H4 (cell line): ENCODE data around the gene FMNL3. TPM values are rescaled to one million over a fixed set of nuclear protein-coding genes. Genes with fewer than 3 reads are reported as not detected.

Experiments used
- DNase-seq: peaks from one replicate; pipeline ENCODE4 v3.0.0-alpha.2; 2015; ENCODE audit warnings: low spot score
- total RNA-seq: library from RNA; depleted of rRNA; stranded (reverse); fragments of >200 nt; shearing (Covaris generic); gene quantifications from 2 replicates; pipeline ENCODE4 v1.2.3, GENCODE V29; 2014

FMNL3 gene
- total RNA-seq, 1 experiment from 2014 or later: 10.6 TPM

DNA sequence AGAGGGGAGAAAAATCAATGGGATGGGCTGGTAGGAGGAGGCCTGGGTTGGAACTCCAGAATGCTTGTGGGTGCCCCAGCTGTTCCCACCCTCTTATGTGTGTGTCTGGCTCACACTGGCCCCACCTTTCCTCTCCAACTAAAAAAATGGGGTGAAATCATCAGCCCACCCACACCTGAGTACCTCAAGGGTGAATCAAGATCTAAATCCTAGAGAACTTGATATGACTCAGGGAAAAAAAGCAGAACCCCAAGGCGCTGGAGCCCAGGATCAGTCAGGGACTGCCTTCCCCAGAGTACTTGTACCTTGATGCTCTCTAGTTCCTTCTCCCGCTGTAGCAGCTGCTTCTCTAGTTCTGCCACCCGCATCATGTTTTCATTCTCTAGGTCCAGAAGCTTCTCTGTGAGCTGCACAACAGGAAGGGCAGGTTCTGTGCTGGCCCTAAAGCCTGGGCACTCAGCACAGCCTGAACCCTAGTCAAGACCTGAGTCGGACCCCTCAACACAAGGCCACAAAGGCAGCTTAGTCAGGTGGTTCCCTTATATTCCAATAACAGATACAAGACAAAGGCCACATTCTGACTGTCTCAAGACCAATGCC, 54.2 kb downstream of the FMNL3 start:
- no peak for DNase-seq

DNA sequence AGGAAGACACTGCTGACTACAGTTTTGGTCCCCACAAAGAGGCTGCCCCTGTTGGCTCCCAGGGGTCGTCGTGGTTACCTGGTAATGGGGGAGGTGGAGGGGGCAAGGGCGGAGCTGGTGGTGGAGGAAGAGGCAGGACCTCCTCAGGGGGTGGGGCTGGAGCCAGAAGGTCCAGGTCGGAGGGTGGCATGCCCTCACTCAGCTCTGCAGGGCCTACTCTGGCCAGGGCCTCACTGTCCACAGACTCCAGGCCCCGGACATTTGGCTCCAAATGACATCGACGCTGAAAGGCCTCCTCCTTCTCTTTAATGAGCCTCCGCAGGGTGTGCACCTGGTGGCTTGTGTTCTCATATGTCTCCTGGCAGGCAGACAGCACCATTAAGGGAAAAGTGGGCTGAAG, 55.4 kb downstream of the FMNL3 start:
- no peak for DNase-seq

DNA sequence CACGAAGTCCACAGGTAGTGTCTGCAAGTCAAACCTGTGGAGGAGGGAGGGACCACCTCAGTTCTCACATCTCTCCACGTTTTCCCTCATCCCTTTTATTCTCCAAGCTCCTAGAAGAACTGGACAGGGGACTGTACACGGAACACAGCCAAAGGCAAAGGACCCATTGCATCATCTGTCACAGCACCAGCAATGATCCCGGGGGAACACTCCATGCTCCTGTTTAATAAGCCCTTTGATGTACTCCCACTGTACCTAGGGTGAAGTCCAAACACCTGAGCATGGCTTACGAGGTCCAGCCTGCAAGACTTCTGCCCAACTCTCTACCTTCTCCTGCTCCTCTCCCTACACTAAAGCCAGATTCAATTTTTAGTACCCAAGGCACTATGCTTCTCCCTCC, 57.3 kb downstream of the FMNL3 start:
- no peak for DNase-seq

DNA sequence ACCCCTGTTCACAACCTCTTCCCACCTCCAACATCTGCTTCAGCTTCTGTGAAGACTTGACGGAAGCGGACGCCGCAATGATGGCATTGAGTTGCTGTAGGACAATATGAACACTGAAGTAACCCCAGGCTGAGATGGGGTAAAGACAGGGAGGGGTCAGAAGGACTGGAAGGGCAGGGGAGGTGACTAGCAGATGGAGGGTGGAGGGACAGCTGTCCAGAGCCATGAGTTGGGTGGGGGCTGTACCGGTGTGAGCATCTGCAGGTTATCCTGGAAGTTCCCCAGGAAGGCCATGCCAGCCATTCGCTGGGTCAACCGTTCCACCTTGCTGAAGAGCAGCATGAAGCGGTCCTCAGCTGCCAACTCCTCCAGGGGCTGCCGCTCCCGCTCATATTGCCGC, 57.8 kb downstream of the FMNL3 start:
- DNase-seq: no peak

DNA sequence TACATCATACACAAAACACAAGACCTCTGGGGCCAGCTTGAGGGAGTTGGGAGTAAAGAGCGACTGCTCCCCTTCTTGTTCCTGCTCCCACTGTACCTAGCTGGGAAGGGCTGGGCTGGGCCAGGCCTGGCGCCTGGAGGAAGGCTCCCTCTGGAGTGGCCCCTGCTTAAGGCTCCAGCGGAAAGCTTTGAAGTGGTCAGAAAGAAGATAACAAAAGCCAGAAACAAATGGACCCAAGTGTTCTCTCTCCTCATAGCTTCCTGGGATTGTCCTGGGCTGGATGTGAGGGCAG, 58.5 kb downstream of the FMNL3 start:
- no peak for DNase-seq

DNA sequence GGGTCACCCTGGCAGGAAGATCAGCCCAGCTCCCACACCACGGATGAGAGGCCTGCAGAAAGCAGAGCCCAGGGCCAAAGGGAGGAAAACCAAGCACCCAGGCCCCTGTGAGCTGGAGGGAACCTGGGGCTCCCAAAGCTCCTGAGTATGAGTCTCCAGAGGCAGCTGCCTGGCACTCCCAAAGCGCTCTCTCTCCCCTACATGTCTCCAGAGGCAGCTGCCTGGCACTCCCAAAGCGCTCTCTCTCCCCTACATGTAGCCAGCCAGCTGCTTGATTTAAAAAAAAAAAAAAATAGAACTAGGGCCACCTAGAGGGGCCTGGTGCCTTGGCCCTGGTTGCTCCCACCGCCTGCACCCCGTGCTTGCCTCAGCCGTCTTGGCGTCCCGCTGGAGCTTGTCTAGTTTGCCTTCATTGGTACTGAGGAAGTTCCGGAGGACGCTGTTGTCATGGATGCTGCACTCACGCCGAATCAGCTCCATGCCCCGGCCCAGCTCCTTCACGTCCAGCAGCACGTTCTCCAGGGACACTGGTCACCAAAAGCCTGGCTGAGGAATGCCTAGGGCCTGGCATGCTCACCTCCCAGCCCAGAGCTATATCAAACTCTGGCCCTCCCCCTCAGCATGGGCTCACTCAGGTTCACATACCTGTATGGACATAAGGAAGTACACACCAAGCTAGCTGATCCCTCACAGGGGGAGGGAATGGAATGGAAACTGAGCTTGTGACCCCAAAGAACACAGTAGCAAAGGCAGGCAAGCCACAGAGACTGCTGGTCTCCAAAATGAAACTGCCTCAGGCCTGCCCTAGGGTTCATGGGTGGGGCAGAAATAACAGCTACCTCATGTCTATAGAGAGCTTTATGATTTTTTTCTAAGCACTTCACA, 59.1 kb downstream of the FMNL3 start:
- no peak for DNase-seq

DNA sequence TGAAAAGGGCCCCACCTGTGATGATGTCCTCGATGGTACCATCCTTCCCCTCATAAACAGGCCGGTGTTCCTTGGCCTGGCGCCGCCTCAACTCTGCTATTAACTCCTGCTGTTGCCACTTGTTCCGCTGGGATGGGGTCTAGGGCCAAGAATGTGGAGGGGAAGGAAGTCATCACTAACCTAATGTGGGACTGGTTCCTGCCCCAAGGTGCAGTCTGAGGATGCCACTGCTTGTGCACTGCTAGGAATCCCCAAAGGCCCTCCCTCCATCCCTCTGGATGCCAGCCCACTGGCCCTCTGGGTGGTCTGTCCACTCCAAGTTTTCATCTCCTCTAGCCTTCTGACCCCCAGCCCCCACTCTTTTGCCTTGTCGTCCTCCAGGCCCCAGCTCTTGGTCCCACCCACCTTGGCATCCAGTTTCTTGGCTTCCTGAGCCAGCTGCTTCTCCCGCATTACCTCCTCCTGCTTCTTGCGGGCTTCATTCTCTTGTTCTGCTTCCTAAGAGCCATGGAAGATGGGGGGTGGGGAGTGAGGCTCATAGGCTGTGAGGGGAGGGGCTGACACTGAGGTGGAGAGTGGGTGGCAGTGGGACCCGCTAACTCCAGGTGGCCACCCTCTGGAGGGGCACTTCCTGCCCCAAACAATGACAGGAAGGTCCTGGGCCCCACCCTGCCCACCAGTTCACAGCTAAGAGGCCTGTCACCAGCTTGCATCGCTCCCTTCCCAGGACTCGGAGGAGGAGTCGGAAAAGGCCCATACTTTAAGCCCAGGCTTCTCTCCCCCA, 60.1 kb downstream of the FMNL3 start:
- no peak for DNase-seq

DNA sequence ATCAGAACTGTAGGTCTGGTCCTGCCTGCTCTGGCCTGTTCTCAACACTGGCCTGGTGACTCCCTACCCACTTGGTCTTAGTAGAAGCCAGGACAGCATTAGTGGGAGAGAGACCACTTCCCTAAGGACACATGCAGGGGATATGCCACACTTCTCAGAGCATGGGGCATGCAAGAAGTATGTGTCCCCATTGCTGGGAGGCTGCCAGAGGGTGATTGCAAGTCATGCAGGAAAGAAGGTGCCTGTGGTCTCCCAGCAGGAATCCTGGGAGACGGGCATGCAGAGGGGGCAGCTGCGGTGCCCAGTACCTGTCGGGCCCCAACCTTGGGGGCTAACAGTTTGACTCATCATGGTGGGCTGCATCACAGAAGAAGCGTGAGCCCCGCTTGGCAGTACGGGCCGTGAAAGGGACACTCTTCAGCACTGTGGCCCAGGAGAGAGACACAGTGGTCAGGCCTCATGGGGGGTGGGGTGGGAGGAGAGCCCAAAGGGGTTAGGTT, 60.8 kb downstream of the FMNL3 start:
- DNase-seq: no peak

DNA sequence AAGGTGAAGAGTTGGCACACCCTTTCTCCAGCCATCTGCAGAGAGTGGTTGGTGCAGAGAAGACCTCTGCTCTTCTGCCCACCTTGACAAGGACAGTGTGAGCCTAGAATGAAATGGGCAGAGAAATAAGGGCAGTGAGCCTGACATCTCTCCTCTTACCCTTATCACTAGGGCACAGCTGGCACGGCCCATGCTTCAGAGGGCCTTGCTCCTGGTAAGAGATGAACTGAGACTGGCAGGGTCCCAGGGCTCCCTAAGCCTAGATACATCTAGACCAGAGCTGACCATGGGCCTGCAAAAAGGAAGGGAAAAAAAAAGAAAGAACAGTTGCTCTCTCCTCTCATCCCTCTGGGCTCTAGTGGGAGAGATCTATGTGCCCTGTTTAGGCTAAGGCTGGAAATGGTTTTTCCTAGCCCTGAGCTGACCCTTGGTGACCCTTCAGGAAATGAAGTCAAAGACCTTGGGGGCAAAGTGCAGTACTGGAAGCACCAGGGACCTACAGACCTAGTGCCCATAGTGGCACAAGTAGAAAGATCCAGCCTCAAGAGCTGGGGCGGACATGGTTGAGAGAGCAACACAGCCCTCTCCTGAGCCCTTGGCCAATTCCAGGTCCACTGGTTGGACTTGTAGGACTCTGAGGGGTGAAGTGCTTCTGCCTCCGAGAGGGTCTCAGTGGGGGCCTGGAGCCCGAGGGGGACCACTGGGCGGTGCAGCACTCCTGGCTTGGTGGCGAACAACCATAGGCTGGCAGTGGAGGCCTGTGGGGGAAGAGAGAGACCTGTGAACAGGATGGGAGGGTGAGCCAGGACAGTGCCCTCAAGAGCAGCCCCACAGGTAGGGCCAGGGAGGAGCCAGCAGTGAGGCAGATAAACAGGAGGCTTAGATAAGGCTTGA, 61.8 kb downstream of the FMNL3 start:
- no peak for DNase-seq

DNA sequence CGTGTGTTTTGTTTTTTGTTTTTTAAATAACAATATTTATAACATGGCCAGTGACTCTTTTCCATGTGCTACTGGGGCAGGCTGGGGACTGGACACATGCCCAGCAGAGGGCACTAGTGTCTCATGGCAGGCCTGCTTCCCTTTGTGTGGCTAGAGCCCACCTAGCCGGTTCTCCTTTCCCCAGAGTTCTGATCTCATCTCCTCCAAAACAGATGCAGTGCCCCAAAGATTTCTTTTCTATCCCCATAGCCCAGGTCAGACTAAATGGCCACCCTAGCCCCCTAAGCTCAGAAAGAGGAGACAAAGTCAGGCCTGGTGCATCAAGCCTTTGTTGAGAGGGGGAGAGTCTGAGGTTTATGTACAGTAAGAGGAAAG, 62.6 kb downstream of the FMNL3 start:
- peak; percentile 46 for DNase-seq

DNA sequence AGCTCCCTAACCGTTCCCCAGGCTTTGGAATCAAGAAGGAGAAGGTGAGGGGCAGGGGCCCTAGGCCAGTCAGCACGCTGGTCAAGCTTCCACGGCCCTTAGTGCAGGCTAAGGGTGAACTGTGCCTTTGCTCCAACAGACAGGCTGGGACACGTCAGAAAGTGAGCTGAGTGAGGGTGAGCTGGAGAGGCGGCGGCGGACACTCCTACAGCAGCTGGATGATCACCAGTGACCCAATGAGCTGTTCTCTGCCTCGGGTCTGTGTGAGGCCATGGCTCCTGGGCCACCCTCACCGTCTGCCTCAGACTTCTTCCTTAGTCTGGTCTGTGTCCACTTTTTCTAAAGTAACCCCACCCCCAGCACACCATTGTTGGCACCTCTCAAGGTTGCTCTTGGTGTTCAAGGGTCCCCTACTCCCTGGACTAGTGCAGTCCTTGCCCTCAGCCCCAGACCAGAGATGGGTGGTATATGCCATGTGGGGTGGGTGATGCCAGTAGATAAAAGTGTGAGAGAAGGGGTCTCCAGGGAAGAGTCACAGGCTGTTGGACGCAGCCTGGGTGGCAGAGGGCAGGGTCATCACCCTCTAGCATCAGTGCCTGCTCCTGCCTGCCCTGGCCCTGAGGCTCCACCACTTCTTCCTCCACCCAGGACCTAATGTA, 63.1 kb downstream of the FMNL3 start:
- no peak for DNase-seq

DNA sequence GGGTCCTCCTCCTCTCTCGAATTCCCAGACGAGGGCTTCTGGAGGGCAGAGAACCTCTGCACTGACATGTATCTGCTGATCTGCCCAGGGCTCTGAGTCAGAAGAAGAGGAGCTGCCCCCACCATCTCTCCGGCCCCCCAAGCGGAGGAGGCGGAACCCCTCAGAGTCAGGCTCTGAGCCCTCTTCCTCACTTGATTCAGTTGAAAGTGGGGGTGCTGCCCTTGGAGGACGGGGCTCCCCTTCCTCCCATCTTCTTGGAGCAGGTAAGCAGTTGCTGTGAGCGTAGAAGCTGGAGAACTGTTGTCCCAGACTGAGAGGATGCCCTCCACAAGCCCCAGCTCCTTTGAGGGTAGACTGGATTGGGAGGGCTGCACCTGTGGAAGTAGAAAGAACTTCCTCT, 64.1 kb downstream of the FMNL3 start:
- no peak for DNase-seq

DNA sequence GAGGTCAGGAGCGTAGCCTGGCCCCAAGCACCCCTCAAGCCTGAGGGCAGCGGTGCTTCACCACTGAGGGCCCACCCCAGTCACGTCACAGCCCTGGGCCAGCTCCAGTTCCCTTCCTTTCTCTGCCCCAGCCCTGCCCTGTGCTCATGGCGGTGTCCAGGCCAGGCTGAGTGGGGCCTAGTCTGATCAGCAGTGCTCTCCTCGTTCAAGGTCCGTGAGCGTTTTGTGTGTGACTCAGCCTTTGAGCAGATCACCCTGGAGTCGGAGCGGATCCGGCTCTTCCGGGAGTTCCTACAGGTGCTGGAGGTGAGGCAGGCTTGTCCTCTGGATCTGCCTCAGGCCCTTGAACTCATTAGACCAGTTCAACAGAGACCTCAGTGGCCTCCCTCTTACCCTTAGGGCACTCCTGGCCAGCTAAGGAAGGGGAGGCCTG, 64.8 kb downstream of the FMNL3 start:
- no peak for DNase-seq

DNA sequence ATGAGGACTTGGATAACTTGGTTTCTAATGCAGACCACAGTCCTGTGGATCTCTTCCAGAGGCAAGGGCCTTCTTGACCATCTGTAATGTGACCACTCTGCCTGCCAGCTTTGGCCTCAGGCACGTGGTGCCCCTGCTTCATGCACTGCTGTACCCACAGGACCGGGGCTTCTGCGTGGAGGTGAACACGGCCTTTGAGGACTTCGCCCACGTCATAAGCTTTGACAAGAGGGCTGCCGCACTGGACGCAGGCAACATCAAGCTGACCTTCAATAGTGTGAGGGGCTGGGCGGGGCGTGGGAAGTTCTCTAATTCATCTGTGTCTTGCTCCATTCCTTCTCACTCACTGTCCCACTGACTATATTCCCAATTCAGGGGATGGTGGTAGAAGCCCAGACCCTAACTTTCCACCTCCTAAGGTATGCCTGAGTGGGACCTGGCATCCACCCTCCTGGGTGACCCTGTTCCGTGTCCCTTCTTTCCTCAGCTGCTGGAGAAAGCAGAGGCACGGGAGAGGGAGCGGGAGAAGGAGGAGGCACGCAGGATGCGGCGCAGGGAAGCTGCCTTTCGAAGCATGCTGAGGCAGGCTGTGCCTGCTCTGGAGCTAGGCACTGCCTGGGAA, 65.3 kb downstream of the FMNL3 start:
- no peak for DNase-seq

DNA sequence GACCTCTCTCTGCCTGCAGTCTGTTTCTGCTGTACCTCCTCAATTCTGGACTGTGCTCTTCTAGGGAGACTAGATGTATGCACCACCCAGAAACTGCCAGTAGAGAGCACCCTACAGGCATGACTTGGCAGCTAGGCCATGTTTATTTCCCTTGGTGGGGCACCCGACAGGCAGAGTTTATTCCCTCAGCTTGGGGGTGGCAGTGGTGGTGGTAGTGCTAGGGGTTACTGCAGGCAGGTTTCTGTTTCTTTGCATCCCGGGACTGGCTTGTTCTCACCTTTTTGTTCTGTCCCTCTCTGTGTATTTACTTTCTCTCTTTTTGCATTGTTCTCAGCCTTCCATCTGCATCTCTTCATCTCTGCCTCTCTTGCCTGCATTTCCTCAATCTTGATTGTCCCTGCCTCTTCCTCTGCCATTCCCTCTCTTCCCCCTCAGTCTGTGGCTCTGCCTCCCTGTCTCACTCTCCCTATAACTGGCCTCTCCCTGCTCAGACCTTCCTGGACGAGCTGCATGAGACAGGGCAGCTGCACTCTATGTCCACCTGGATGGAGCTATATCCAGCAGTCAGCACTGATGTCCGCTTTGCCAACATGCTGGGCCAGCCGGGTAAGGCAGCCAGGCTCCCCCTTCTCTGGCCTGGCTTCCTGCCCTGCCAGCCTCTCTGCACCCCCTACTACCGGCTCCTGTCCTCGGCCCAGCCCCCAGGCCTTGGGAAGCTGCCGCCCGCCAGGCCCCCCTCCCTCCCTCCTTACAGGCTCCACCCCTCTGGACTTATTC, 70.0 kb downstream of the FMNL3 start:
- peak; percentile 72 for DNase-seq

DNA sequence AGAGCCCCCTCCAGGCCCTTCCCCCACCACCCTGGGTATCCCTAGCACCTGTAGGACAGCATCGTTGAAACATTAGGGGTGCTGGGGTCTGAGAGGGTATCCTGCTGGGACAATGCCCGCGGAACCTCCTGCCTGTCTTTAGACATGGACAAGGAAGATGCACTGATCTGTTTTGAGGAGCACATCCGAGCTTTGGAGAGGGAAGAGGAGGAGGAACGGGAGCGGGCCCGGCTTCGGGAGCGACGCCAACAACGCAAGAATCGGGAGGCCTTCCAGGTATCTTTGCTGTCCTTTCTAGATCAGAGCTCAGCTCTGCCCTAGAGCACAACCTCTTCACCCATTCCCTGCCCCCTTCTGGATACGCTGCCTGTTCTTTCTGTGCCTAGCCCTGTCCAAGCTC, 70.6 kb downstream of the FMNL3 start:
- DNase-seq: no peak

DNA sequence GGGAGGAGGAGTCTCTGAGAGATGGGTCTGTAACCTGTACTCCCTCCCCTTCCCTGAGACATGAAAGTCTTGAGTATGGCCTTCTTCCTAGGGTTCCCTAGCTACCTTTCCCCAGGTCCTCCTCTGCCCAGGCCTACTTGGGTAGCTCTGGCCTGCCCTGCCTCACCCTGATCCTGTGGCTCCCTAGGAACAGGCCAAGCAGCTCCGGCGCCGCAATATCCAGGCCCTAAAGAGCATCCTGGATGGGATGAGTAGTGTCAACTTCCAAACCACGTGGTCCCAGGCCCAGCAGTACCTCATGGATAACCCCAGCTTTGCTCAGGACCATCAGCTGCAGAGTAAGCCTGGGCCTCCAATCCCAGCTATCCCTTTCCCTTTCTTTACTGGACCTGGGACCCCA, 71.5 kb downstream of the FMNL3 start:
- no peak for DNase-seq

DNA sequence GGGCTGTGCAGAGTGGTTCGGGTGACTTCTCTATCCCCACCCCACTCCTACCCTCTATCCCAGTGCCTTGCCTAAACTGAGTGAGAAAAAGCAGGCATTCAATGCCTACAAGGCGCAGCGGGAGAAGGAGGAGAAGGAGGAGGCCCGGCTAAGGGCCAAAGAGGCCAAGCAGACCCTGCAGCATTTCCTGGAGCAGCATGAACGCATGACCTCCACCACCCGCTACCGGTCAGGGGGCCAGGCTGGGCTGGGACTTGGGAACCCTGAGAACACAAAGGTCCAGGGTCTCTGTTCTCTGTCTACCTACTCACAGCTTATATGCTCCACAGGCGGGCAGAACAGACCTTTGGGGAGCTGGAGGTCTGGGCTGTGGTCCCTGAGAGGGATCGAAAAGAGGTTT, 72.2 kb downstream of the FMNL3 start:
- no peak for DNase-seq

DNA sequence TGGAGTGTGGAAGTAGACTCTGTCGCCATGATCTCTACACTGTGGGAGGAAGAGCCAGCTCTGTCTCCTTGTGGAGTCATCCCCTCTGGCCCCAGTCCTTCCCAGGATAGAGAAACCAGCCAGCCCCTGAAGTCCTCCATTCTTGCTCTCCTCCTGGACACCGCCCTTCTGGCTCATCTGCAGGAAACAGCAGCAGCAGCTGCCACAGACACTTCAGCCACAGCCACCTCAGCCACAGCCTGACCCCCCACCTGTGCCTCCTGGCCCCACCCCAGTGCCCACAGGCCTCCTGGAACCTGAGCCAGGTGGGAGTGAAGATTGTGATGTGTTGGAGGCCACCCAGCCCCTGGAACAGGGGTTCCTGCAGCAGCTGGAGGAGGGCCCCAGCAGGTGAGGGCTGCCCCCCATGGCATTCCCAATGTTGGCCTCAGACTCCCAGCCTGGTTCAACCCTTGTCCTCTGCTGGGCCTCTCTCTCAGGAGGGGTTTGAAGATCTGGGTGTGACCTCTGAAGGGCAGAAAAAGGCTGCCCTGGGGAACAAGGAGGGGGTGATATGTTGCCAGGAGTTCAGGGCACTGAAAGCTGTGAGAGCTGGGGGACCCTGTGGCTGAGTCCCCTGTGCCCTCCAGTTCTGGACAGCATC, 73.4 kb downstream of the FMNL3 start:
- no peak for DNase-seq
